Measurements from ENCODE around the gene CDC25B.

- TF ChIP-seq EGR1 (IDR thresholded peaks at IDR 0.05; ENCODE audit: low read depth), result no peak
- TF ChIP-seq, protein P1, sequence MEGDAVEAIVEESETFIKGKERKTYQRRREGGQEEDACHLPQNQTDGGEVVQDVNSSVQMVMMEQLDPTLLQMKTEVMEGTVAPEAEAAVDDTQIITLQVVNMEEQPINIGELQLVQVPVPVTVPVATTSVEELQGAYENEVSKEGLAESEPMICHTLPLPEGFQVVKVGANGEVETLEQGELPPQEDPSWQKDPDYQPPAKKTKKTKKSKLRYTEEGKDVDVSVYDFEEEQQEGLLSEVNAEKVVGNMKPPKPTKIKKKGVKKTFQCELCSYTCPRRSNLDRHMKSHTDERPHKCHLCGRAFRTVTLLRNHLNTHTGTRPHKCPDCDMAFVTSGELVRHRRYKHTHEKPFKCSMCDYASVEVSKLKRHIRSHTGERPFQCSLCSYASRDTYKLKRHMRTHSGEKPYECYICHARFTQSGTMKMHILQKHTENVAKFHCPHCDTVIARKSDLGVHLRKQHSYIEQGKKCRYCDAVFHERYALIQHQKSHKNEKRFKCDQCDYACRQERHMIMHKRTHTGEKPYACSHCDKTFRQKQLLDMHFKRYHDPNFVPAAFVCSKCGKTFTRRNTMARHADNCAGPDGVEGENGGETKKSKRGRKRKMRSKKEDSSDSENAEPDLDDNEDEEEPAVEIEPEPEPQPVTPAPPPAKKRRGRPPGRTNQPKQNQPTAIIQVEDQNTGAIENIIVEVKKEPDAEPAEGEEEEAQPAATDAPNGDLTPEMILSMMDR (IDR thresholded peaks at IDR 0.05 in 2 of 3, conservative IDR thresholded peaks at IDR 0.05 in 1 of 3; ENCODE audit: borderline replicate concordance in 1 of 3, insufficient read depth in 1 of 3, low read depth in 2 of 3, low read length in 2 of 3), result no peak
- TF ChIP-seq POLR2AphosphoS5 (IDR thresholded peaks at IDR 0.05; ENCODE audit: low read depth, low read length), result no peak
- TF ChIP-seq SRF (IDR thresholded peaks at IDR 0.05; ENCODE audit: low read depth), result no peak
- TF ChIP-seq POLR2A (IDR thresholded peaks at IDR 0.05; ENCODE audit: borderline replicate concordance, extremely low read depth, insufficient read depth, insufficient read length), result no peak
- TF ChIP-seq, protein P2, sequence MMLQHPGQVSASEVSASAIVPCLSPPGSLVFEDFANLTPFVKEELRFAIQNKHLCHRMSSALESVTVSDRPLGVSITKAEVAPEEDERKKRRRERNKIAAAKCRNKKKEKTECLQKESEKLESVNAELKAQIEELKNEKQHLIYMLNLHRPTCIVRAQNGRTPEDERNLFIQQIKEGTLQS (IDR thresholded peaks at IDR 0.05), result no peak
These were observed 48.6 kb upstream of the CDC25B start for GRCh38 chr20:3747471-3747870.

Data from HCT116 (cell line).